H1 (cell line): ENCODE data around the gene EHD4.

Experiments used
- BRCA1 ChIP-seq: IDR thresholded peaks from 2 replicates; pipeline ENCODE4 v1.6.1; 2012; ENCODE audit warnings: low read depth, low read length, improper control_type of control experiment
- CTCF ChIP-seq, 3 experiments: IDR thresholded peaks; 1 replicate in 2 of 3; 2 replicates in 1 of 3; pipeline versions ENCODE4 v1.5.1 to v1.6.1; 2011; ENCODE audit warnings: low read length in 3 of 3, mild to moderate bottlenecking in 3 of 3, inconsistent platforms in 2 of 3, low read depth in 1 of 3, moderate library complexity in 1 of 3; ENCODE audit not compliant: insufficient read depth in 1 of 3; ENCODE audit errors: control extremely low read depth in 1 of 3
- EP300 ChIP-seq, 2 experiments: IDR thresholded peaks; 1 replicate in 1 of 2; 2 replicates in 1 of 2; pipeline ENCODE4 v1.6.1; 2011 to 2012; ENCODE audit warnings: low read depth in 2 of 2, low read length in 2 of 2, mild to moderate bottlenecking in 2 of 2, borderline replicate concordance in 1 of 2, inconsistent platforms in 1 of 2, moderate library complexity in 1 of 2
- EZH2 ChIP-seq: fragments of 200-600 bp; sonication (generic); IDR thresholded peaks from 2 replicates; pipeline ENCODE4 v1.7.1; 2012; ENCODE audit warnings: low read depth, mild to moderate bottlenecking, moderate library complexity, low read length, inconsistent platforms; ENCODE audit not compliant: severe bottlenecking
- GABPA ChIP-seq: IDR thresholded peaks from 2 replicates; pipeline ENCODE4 v1.6.1; 2011; ENCODE audit warnings: mild to moderate bottlenecking, low read length, moderate library complexity, borderline replicate concordance; ENCODE audit not compliant: insufficient read depth
- JUND ChIP-seq: IDR thresholded peaks from 2 replicates; pipeline ENCODE4 v1.6.1; 2011; ENCODE audit warnings: mild to moderate bottlenecking, improper control_type of control experiment, low read length
- RNF2 ChIP-seq: fragments of 200-900, 300-1000 bp; sonication (generic); IDR thresholded peaks from 2 replicates; pipeline ENCODE4 v1.7.1; 2016; ENCODE audit warnings: borderline replicate concordance, low read depth, mild to moderate bottlenecking, antibody characterized with exemption, low read length; ENCODE audit not compliant: poor library complexity, severe bottlenecking; ENCODE audit errors: missing control alignments
- SIN3A ChIP-seq, 2 experiments: IDR thresholded peaks in 1 of 2; conservative IDR thresholded peaks in 1 of 2; 2 replicates each; pipeline ENCODE4 v1.6.1; 2011 to 2012; ENCODE audit warnings: low read length in 2 of 2, improper control_type of control experiment in 1 of 2, low read depth in 1 of 2, mild to moderate bottlenecking in 1 of 2
- SRF ChIP-seq: IDR thresholded peaks from 2 replicates; pipeline ENCODE4 v1.6.1; 2011; ENCODE audit warnings: mild to moderate bottlenecking, low read depth, low read length, moderate library complexity
- USF2 ChIP-seq: IDR thresholded peaks from 2 replicates; pipeline ENCODE4 v1.6.1; 2011; ENCODE audit warnings: low read length, improper control_type of control experiment

- TF ChIP-seq EZH2 (no peak), CTCF (IDR thresholded peaks at IDR 0.05; ENCODE audit: control extremely low read depth in 1 of 3, insufficient read depth in 1 of 3, low read depth in 1 of 3, low read length in 3 of 3) (no peak), SIN3A (conservative IDR thresholded peaks at IDR 0.05 in 1 of 2, IDR thresholded peaks at IDR 0.05 in 1 of 2; ENCODE audit: low read depth in 1 of 2, low read length in 2 of 2) (no peak), BRCA1 (no peak), EP300 (IDR thresholded peaks at IDR 0.05; ENCODE audit: borderline replicate concordance in 1 of 2, low read depth in 2 of 2, low read length in 2 of 2) (no peak), RNF2 (no peak), JUND (no peak), GABPA (no peak), USF2 (no peak), SRF (no peak)
Measured at GRCh38 chr15:41936649-41937567, 35.4 kb downstream of the EHD4 start.
